ENCODE data around the gene ZSCAN21.
A peak's percentile ranks its signal among the peaks of the same experiment; 100 is the strongest.

ZSCAN21 gene

GRCh38 chr7:100101016-100101862, 51.7 kb downstream of the ZSCAN21 start, which contains the start of the genes AP4M1 and MCM7:
Gene AP4M1, plus strand, starts transcription at chr7:100101643. Its CDS starts 72 bp downstream, at chr7:100101715.
Gene MCM7, minus strand, starts transcription at chr7:100101397. Its CDS starts 103 bp downstream, at chr7:100101294.
- peak; percentile 98 to 99 for DNase-seq

GRCh38 chr7:100102950-100103840, 53.6 kb downstream of the ZSCAN21 start:
- DNase-seq, result no peak

DNA sequence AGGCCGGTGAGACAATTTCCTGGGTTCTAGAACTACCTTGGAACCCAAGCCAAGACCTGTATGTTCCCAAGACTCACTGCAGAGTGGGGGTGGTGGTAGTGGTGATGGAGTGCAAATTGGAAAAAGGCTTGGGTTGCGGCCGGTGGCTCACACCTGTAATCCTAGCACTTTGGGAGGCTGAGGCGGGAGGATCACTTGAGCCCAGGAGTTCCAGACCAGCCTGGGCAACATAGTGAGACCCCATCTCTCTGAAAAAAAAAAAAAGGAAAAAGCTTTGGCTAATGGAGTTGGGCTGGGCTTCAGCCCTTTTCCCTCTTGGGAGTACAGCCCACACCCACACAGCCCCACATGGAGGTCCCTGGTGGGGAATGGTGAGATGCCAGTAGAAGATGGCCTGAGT, 56.0 kb downstream of the ZSCAN21 start:
- no peak for DNase-seq

DNA sequence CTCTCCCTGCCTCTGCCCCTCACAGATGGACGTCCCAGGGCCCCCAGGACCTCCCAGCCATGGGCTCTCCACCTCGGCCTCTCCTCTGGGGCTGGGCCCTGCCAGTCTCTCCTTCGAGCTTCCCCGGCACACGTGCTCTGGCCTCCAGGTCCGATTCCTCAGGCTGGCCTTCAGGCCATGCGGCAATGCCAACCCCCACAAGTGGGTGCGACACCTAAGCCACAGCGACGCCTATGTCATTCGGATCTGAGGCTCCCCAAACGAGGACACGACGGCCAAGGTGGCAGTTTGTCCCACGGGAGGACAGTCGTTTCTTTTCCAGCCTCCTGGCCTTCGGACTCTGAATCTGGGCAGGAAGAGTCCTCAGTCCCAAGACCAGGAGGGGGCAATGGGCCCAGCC, 57.1 kb downstream of the ZSCAN21 start:
- DNase-seq, result no peak

GRCh38 chr7:100107125-100107737, 57.7 kb downstream of the ZSCAN21 start:
- no peak for DNase-seq

GRCh38 chr7:100107890-100108289, 58.3 kb downstream of the ZSCAN21 start:
- DNase-seq, result no peak

DNA sequence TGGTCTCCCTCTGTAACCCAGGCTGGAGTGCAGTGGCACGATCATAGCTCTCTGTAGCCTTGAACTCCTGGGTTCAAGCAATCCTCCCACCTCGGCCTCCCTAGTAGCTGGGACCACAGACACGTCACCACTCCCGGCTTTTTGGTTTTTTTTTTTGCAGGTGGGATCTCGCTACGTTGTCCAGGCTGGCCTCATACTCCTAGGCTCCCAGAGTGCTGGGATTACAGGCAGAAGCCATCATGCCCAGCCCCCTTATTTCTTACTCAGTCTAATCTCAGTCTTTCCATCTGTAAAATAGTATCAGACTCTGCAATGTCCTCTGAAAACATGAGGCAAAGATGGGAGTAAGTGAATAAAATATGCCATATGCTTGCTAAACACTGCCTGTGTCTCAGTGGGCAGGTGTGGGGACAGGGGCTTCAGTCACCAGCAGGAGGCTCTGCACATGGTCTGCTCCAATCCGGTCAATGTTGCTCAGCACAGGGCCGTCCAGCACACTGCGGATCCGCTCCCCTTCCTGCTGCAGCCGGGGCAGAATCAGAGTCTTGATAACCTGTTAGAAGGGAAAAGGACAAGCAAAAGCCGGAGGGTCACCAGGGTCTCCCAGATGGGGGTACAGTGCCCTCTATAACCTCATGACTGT, 60.1 kb downstream of the ZSCAN21 start:
- no peak for DNase-seq

DNA sequence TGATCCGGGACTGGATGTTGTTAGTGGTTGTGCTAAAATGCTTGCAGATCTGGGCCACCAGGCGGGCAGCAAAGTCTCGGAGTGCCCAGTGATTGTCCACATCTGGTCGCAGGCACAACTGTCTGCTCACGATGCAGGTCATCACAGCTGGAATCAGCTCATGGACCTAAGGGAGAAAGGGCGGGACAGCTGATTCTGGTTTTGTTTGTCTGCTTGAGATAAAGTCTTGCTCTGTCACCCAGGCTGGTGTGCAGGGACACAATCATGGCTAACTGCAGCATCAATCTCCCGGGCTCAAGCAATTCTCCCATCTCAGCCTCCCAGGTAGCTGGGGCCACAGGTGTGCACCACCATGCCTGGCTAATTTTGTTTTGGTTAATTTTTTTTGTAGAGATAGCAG, 61.6 kb downstream of the ZSCAN21 start:
- DNase-seq, result no peak

DNA sequence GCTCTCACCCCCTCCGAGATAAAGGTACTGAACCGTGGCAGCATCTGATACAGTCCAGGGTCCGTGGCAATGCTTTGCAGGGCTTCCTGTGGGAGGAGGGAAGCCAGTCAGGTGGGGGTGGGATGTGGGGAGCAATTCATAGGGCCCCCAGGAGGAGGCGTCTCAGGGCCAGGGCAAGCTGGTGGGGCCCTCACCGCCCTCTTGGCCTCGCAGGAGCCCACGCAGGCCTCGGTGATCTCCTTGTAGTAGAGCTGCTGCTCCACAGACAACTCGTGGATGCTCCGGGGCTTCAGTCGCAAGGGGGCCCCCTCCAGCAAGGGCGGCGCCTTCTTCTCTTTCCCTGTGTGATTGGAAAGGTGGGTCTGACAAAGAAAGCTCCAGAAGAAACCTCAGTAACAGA, 62.3 kb downstream of the ZSCAN21 start:
- no peak for DNase-seq

All from inflammatory macrophage treated with lipopolysaccharide for 1 hour (primary cell).